Anterior cingulate cortex (tissue), 58 donors: Measurements from ENCODE around the gene DLG4.

Experiments used
- DNase-seq, 58 donors: peaks; one replicate each; lab custom pipeline; 2025; lab: John Stamatoyannopoulos, UW

Gene DLG4

GRCh38 chr17:7235693-7236665, 16.3 kb upstream of the DLG4 start:
- DNase-seq = no peak

GRCh38 chr17:7234083-7234951, 14.7 kb upstream of the DLG4 start, which contains the start of gene DVL2:
Gene DVL2 (minus strand): TSS chr17:7234517. CDS start chr17:7234262, 255 bp downstream.
- DNase-seq = peak; percentile 58 to 97 (median 94)

DNA sequence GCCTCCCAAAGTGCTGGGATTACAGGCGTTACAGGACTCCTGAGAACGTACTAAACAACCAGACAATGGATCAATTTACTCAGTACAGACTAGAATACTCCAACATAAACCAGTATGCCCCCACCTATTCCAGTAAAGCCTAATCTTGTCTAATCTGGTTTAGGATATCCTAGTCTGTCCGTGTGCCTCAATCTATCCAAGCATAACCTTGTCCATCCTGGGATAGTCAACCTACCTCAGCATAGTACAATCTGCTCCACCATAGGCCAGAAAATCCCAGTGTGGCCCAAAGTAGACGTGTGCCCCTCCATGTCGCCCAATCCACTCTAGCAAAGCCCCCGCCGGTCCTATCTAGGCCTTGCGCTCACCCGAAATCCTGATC, 14.1 kb upstream of the DLG4 start:
- no peak for DNase-seq

DNA sequence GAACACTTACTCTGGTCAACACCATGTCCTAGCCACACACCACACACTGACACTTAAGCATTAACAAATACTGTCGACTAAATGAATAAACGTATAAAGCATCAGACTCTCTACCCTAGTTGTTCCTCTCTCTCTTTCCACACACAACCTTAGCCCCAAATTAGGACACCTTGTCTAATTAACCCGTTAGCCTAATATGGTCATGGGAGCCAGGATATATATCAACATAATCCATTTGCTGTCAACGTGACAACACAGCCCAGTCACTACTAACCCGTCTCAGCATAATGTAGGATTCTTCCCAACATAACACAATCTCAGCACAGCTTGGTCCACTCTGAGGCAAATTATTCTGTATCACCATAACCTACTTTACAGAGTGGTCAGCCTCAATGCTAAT, 12.5 kb upstream of the DLG4 start:
- no peak for DNase-seq

DNA sequence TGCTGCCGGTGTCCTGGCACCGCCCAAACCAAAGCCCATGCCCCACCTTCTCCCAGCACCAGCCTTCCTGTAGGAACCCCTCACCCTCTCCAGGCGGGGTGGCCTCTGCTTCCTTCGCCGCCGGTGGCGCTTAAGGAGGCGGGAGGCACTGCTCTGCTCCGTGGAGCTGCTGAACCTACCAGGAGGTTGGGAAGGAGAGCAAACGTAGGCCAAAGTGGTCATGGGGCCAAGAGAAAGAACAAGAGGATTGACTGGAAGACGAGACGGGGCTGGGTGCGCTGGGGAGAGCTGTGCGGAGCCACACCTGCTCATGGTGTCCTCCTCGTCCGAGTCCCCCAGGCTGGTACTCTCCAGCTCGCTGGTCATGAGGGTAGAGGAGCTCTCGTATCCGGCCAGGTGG, 9.9 kb upstream of the DLG4 start:
- no peak for DNase-seq

- DNase-seq = no peak
These were observed 9.3 kb upstream of the DLG4 start for GRCh38 chr17:7228920-7229319.

GRCh38 chr17:7226721-7227710, 7.4 kb upstream of the DLG4 start:
- no peak for DNase-seq

- DNase-seq = no peak
These were observed 6.2 kb upstream of the DLG4 start for GRCh38 chr17:7225711-7226331.

DNA sequence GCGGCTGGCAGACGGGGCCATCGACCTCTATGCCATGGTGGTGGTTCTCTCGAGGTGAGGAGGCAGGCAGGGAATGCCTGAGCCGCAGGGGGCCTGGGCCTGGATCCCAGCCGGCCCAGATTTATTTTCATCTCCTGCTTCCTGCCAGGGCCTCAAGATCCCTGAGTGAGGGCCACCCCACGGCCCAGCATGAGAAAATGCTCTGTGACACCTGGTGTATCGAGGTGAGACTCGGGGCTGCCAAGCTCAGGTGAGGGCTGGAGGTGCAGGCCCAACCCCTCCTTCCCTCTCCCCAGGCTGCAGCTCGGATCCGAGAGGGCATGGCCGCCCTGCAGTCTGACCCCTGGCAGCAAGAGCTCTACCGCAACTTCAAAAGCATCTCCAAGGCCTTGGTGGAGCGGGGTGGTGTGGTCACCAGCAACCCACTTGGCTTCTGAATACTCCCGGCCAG, 5.0 kb upstream of the DLG4 start:
- no peak for DNase-seq

- peak in 1 of 58 donors; percentile 24 for DNase-seq
These were observed 4.5 kb upstream of the DLG4 start for GRCh38 chr17:7224110-7224509.

GRCh38 chr17:7223375-7223774, 3.7 kb upstream of the DLG4 start:
- DNase-seq = no peak

DNA sequence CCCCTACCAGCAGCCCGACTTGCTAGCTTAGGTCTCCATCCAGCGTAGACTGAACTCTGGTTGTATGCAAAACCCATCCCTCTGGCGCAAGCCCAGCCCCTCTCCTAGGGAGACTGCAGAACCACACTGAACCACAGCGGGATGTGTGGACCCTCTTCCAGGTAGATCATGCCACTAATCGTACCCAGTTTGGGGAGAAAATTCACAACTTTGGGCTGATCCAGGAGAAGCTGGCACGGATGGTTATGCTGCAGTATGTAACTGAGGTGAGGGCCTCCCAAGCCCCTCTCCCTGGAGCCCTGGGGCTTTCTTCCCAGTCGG, 3.3 kb upstream of the DLG4 start:
- no peak for DNase-seq

- no peak for DNase-seq
These were observed 2.7 kb upstream of the DLG4 start for GRCh38 chr17:7222093-7222971.

DNA sequence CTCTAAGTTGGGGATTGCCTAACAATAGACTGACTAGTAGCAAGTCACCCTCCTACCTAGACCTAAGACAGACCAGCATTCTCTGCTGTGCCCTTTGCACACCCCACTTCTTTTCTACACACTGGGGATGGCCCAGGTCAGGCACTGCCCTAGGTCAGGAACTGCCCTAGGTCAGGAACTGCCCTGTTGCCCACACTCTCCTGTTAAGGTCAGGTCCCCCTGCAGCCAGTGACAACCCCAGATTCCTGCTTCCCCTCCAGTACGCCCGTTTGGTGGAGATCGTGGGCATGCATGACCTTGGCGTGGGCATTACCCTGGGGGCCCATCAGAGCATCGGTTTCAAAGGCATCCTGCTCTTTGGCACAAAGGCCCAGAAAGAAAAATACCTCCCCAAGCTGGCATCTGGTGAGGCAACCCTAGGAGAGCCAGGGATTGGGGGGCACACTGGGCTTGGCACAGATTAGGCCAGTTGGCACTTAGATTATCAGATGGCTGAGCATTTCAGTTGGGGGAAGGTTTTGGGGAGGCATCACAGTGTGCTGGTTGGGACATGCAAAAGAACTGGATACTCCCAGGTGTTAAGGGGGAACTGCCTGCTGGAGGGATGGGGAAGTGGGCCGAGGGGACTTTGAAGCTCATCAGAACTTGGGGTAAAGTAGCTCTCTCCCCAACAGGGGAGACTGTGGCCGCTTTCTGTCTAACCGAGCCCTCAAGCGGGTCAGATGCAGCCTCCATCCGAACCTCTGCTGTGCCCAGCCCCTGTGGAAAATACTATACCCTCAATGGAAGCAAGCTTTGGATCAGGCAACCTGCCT, 1.8 kb upstream of the DLG4 start:
- no peak for DNase-seq

GRCh38 chr17:7220593-7221277, 1.1 kb upstream of the DLG4 start:
- peak in 21 of 58 donors; percentile 17 to 50 (median 28) for DNase-seq

DNA sequence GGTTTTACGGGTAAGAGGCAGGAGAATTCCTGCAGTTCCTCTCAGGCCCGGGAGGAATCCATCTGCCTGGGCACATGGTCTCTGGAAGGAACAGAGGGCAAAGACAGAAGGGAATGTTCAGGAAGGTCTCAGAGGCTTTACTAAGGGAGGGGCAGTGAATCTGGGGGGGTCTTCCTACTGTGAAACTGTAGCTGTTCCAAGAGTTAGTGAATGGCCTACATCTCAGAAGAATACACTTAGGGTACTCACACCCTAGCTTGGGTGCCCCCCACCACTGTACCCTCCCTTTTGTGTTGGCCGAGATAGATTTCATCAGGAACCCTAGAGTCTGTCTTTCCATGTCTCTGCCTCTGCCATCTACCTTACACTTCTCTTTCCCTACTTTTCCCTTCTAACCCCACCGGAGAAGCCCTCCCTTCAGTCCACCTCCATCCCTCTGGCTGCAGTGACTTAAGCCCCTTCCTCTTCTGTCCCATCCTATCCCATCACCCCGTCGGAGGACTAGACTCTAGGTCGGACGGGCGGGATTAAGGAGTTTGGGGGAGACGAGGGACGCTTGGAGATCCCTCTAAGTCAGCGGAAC, 316 bp downstream of the DLG4 start:
- DNase-seq = no peak

- DNase-seq = no peak
These were observed 878 bp downstream of the DLG4 start for GRCh38 chr17:7218758-7219157.
